Measurements from ENCODE around the gene UNC93B1.

The UNC93B1 gene

GRCh38 chr11:68002938-68003845, 705 bp downstream of the UNC93B1 start:
- TF ChIP-seq CTCF (IDR thresholded peaks at IDR 0.05; ENCODE audit: low read depth, low read length), result no peak
- DNase-seq (ENCODE audit: low read depth in 2 of 2), result no peak
- peak overlapping the region; percentile 64 for H3K4me3 ChIP-seq (replicated peaks in 1 of 2; ENCODE audit: low read depth in 2 of 2, low read length in 2 of 2)

DNA sequence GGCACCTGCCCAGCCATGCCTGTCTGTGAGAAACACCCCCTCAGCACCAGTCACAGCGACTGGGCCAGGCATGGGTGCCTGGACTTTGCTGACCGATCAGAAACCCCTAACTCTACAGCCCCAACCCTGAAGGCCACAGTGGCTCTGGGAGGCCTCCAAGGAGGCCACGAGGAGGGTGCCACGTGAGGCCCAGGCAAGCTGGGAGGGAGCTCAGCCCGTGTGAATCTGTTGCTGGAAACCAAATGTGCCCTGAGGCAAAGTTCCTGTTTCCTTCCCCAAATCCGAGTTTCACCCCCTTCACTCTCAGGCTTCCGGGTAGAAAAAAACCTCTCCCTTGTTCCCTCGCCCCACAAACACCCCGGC, 1.3 kb downstream of the UNC93B1 start:
- DNase-seq (ENCODE audit: low read depth in 2 of 2), result no peak
- no peak overlapping the region for H3K4me3 ChIP-seq (replicated peaks in 1 of 2; ENCODE audit: low read depth in 2 of 2, low read length in 2 of 2)
- TF ChIP-seq CTCF (IDR thresholded peaks at IDR 0.05; ENCODE audit: low read depth, low read length), result no peak

DNA sequence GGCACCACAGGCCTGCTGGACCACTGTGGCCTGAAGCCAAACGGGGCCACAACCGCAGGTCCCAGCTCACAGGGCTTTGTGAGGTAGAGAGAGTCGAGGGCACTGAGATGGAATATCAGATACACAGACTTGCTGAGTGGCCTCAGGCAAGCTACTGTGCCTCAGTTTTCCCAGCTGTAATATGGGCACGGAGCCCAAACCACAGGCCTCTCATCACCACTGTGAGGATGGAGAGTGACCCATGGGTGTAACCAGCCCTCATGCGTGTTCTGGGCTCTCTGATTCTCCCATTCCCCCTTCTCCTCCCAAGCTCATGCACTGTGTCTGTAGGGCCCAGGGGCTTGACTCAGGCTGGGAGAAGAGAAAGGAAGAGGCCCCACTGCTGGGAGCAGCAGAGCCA, 4.2 kb downstream of the UNC93B1 start:
- no peak for TF ChIP-seq CTCF (IDR thresholded peaks at IDR 0.05; ENCODE audit: low read depth, low read length)
- H3K4me3 ChIP-seq (replicated peaks in 1 of 2; ENCODE audit: low read depth in 2 of 2, low read length in 2 of 2), result no peak overlapping the region
- no peak for DNase-seq (ENCODE audit: low read depth in 2 of 2)

GRCh38 chr11:67999201-67999629, 4.7 kb downstream of the UNC93B1 start:
- no peak for TF ChIP-seq CTCF (IDR thresholded peaks at IDR 0.05; ENCODE audit: low read depth, low read length)
- no peak overlapping the region for H3K4me3 ChIP-seq (replicated peaks in 1 of 2; ENCODE audit: low read depth in 2 of 2, low read length in 2 of 2)
- no peak for DNase-seq (ENCODE audit: low read depth in 2 of 2)

DNA sequence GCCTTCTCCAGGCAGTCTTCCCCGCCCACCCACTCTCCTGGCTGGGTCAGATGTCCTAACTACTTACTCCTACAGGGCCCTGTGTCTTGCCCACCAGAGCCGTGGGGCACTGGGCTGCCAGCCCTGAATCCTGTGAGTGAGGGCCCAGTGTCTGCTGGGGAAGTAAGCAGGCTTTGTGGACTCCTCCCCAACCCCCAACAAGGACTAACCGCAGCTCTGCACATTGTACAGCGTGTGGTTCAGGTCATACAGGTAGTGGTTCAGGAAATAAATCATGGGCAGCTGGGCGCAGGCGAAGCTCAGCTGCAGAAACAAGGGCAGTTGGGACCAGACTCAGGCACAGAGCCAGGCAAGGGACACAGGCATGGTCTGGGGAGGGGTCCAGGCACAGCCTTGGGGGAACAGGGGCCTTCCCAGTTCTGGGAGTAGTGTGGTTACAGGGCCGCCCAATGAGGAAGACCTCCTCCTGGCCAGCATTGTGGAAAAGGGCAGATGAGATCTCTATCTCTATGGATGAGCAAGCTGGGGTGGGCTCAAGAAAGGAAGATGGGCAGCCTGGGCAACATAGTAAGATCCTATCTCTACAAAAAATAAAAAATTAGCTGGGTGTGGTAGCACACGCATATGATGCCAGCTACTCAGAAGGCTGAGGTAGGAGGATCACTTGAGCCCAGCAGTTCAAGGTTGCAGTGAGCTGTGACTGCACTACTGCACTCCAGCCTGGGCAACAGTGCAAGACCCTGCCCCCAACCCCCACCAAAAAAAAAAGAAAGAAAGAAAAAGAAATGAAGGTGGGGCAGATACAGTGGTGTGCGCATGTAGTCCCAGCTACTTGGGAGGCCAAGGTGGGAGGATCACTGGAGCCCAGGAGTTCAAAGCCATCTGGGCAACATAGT, 5.5 kb downstream of the UNC93B1 start:
- no peak for DNase-seq (ENCODE audit: low read depth in 2 of 2)
- TF ChIP-seq CTCF (IDR thresholded peaks at IDR 0.05; ENCODE audit: low read depth, low read length), result no peak
- no peak overlapping the region for H3K4me3 ChIP-seq (replicated peaks in 1 of 2; ENCODE audit: low read depth in 2 of 2, low read length in 2 of 2)

DNA sequence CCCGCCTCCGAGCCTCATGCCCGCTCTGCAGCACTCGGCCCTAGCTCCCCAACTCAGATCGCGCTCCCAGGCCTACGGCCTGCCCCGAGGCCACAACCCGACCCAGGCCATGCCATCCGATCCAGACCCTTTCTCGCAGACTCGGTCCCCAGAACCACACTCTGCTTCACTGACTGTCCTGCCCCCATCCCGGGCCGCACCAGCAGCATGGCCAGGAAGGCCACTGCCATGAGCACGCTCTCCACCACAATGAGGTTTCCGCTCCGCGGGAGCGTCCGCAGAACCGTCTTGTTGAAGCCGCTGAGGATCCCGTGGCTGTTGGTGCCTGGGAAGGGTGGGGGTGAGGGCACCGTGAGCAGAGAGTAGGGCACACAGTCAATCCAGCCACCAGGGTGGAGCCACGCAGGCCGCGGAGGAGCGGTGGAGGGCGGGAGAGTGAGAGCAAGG, 6.4 kb downstream of the UNC93B1 start:
- no peak for DNase-seq (ENCODE audit: low read depth in 2 of 2)
- H3K4me3 ChIP-seq (replicated peaks in 1 of 2; ENCODE audit: low read depth in 2 of 2, low read length in 2 of 2), result no peak overlapping the region
- TF ChIP-seq CTCF (IDR thresholded peaks at IDR 0.05; ENCODE audit: low read depth, low read length), result no peak

Data from cardiac fibroblast (primary cell).